SK-N-SH treated with all-trans-retinoic acid at 6 μM for 48 hours (cell line): Measurements from ENCODE around the gene ZNF697.

Source experiments
- ATAC-seq: fragments of 200-7000 bp; cut with Tn5 transposase; 3 replicates; pipeline ENCODE4 v1.9.1; 2020; ENCODE audit warnings: mild to moderate bottlenecking, moderate library complexity
- ARNTL ChIP-seq: fragments of 450-650 bp; formaldehyde crosslinking; IDR thresholded peaks from 2 replicates; pipeline ENCODE4 v1.5.0; 2020; ENCODE audit warnings: low read depth, mild to moderate bottlenecking, moderate library complexity, borderline replicate concordance
- BACH2 ChIP-seq: fragments of 250-450 bp; sonication (Bioruptor Pico); IDR thresholded peaks from 2 replicates; pipeline ENCODE4 v1.9.0; 2021; ENCODE audit warnings: mild to moderate bottlenecking, borderline replicate concordance
- CREB5 ChIP-seq: fragments of 250-450 bp; sonication (Bioruptor Pico); IDR thresholded peaks from 2 replicates; pipeline ENCODE4 v1.5.1; 2020; ENCODE audit warnings: low read depth, mild to moderate bottlenecking, moderate library complexity
- CSDC2 ChIP-seq: fragments of 250-450 bp; sonication (Bioruptor Pico); IDR thresholded peaks from 2 replicates; pipeline ENCODE4 v1.5.0; 2020; ENCODE audit warnings: mild to moderate bottlenecking, moderate library complexity
- CSRNP3 ChIP-seq: fragments of 250-450 bp; sonication (Bioruptor Pico); IDR thresholded peaks from 2 replicates; pipeline ENCODE4 v1.5.1; 2021; ENCODE audit warnings: mild to moderate bottlenecking, moderate library complexity
- ESRRG ChIP-seq: fragments of 250-450 bp; sonication (Bioruptor Pico); IDR thresholded peaks from 2 replicates; pipeline ENCODE4 v1.6.1; 2021; ENCODE audit warnings: mild to moderate bottlenecking
- ISL1 ChIP-seq: fragments of 250-450 bp; sonication (Bioruptor Pico); IDR thresholded peaks from 2 replicates; pipeline ENCODE4 v2.1.2; 2022; ENCODE audit warnings: mild to moderate bottlenecking, moderate library complexity
- PPARA ChIP-seq: fragments of 250-450 bp; sonication (Bioruptor Pico); IDR thresholded peaks from 2 replicates; pipeline ENCODE4 v1.5.0; 2020; ENCODE audit warnings: mild to moderate bottlenecking, borderline replicate concordance
- SNAI2 ChIP-seq: fragments of 250-450 bp; sonication (Bioruptor Pico); IDR thresholded peaks from 2 replicates; pipeline ENCODE4 v1.5.0; 2020; ENCODE audit warnings: mild to moderate bottlenecking, moderate library complexity
- TCF4 ChIP-seq: fragments of 250-450 bp; sonication (Bioruptor Pico); IDR thresholded peaks from 2 replicates; pipeline ENCODE4 v1.8.0; 2021; ENCODE audit warnings: mild to moderate bottlenecking, moderate library complexity, borderline replicate concordance
- TOX ChIP-seq: fragments of 250-450 bp; sonication (Bioruptor Pico); IDR thresholded peaks from 2 replicates; pipeline ENCODE4 v1.8.0; 2021; ENCODE audit warnings: mild to moderate bottlenecking, moderate library complexity, borderline replicate concordance
- ZFP3 ChIP-seq: fragments of 250-450 bp; sonication (Bioruptor Pico); IDR thresholded peaks from 2 replicates; pipeline ENCODE4 v1.5.0; 2020; ENCODE audit warnings: mild to moderate bottlenecking, moderate library complexity
- ZFP30 ChIP-seq: fragments of 450-650 bp; formaldehyde crosslinking; IDR thresholded peaks from 2 replicates; pipeline ENCODE4 v1.5.0; 2022; ENCODE audit warnings: mild to moderate bottlenecking, moderate library complexity
- ZNF565 ChIP-seq: fragments of 450-650 bp; formaldehyde crosslinking; conservative IDR thresholded peaks from 2 replicates; pipeline ENCODE4 v1.5.0; 2020; ENCODE audit warnings: low read depth, mild to moderate bottlenecking, moderate library complexity
- ZNF70 ChIP-seq: fragments of 450-650 bp; formaldehyde crosslinking; IDR thresholded peaks from 2 replicates; pipeline ENCODE4 v1.5.0; 2020; ENCODE audit warnings: mild to moderate bottlenecking, moderate library complexity
- TF ChIP-seq, protein P1 (sequence below): fragments of 250-450 bp; sonication (Bioruptor Pico); IDR thresholded peaks from 2 replicates; pipeline ENCODE4 v1.8.0; 2021; ENCODE audit warnings: low read depth, mild to moderate bottlenecking, moderate library complexity, borderline replicate concordance
- TF ChIP-seq, protein P2 (sequence below): fragments of 250-450 bp; sonication (Bioruptor Pico); IDR thresholded peaks from 2 replicates; pipeline ENCODE4 v1.8.0; 2020; ENCODE audit warnings: mild to moderate bottlenecking, moderate library complexity, borderline replicate concordance
- TF ChIP-seq, protein P3 (sequence below): fragments of 250-450 bp; sonication (Bioruptor Pico); IDR thresholded peaks from 2 replicates; pipeline ENCODE4 v1.5.0; 2020; ENCODE audit warnings: mild to moderate bottlenecking, moderate library complexity

The ZNF697 gene

GRCh38 chr1:119664067-119664466, 16.0 kb upstream of the ZNF697 start:
- no peak for ATAC-seq
- TF ChIP-seq, protein P1, sequence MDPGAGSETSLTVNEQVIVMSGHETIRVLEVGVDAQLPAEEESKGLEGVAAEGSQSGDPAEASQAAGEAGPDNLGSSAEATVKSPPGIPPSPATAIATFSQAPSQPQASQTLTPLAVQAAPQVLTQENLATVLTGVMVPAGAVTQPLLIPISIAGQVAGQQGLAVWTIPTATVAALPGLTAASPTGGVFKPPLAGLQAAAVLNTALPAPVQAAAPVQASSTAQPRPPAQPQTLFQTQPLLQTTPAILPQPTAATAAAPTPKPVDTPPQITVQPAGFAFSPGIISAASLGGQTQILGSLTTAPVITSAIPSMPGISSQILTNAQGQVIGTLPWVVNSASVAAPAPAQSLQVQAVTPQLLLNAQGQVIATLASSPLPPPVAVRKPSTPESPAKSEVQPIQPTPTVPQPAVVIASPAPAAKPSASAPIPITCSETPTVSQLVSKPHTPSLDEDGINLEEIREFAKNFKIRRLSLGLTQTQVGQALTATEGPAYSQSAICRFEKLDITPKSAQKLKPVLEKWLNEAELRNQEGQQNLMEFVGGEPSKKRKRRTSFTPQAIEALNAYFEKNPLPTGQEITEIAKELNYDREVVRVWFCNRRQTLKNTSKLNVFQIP (CRISPR knock-in tag), result no peak
- no peak for TF ChIP-seq ISL1 (CRISPR knock-in tag)
- TF ChIP-seq CREB5 (CRISPR knock-in tag), result no peak
- TF ChIP-seq, protein P2, sequence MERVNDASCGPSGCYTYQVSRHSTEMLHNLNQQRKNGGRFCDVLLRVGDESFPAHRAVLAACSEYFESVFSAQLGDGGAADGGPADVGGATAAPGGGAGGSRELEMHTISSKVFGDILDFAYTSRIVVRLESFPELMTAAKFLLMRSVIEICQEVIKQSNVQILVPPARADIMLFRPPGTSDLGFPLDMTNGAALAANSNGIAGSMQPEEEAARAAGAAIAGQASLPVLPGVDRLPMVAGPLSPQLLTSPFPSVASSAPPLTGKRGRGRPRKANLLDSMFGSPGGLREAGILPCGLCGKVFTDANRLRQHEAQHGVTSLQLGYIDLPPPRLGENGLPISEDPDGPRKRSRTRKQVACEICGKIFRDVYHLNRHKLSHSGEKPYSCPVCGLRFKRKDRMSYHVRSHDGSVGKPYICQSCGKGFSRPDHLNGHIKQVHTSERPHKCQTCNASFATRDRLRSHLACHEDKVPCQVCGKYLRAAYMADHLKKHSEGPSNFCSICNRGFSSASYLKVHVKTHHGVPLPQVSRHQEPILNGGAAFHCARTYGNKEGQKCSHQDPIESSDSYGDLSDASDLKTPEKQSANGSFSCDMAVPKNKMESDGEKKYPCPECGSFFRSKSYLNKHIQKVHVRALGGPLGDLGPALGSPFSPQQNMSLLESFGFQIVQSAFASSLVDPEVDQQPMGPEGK (CRISPR knock-in tag), result no peak
- no peak for TF ChIP-seq CSDC2 (CRISPR knock-in tag)
- TF ChIP-seq CSRNP3, result no peak
- no peak for TF ChIP-seq ARNTL
- TF ChIP-seq, protein P3, sequence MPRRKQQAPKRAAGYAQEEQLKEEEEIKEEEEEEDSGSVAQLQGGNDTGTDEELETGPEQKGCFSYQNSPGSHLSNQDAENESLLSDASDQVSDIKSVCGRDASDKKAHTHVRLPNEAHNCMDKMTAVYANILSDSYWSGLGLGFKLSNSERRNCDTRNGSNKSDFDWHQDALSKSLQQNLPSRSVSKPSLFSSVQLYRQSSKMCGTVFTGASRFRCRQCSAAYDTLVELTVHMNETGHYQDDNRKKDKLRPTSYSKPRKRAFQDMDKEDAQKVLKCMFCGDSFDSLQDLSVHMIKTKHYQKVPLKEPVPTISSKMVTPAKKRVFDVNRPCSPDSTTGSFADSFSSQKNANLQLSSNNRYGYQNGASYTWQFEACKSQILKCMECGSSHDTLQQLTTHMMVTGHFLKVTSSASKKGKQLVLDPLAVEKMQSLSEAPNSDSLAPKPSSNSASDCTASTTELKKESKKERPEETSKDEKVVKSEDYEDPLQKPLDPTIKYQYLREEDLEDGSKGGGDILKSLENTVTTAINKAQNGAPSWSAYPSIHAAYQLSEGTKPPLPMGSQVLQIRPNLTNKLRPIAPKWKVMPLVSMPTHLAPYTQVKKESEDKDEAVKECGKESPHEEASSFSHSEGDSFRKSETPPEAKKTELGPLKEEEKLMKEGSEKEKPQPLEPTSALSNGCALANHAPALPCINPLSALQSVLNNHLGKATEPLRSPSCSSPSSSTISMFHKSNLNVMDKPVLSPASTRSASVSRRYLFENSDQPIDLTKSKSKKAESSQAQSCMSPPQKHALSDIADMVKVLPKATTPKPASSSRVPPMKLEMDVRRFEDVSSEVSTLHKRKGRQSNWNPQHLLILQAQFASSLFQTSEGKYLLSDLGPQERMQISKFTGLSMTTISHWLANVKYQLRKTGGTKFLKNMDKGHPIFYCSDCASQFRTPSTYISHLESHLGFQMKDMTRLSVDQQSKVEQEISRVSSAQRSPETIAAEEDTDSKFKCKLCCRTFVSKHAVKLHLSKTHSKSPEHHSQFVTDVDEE (CRISPR knock-in tag), result no peak
- no peak for TF ChIP-seq TOX (CRISPR knock-in tag)
- TF ChIP-seq ESRRG (CRISPR knock-in tag), result no peak
- no peak for TF ChIP-seq ZNF565 (CRISPR knock-in tag)
- TF ChIP-seq ZNF70 (CRISPR knock-in tag), result no peak
- no peak for TF ChIP-seq BACH2 (CRISPR knock-in tag)
- TF ChIP-seq ZFP3 (CRISPR knock-in tag), result no peak
- no peak for TF ChIP-seq TCF4 (CRISPR knock-in tag)
- no peak for TF ChIP-seq SNAI2 (CRISPR knock-in tag)
- no peak for TF ChIP-seq PPARA (CRISPR knock-in tag)

DNA sequence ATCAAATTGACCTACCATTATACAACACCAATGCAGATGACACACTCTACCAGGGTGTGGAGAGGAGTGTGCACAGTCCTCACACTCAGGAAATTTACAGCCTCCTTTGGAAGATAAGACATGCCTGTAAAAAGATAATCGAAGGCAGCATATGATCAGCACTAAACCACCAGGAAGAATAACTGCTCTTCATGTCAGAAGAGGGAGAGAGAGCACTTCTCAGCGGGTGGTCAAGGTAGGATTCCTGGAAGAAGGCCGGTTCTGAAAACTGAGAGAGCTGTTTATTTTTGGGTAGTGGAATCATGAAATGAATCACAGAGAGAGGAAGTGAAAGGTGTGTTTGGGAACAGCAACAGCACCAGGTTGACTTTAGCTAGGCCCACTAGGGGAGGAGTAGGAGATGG, 14.0 kb upstream of the ZNF697 start:
- TF ChIP-seq, protein P3 (CRISPR knock-in tag), result no peak
- TF ChIP-seq ZFP30 (CRISPR knock-in tag) (no peak), ISL1 (CRISPR knock-in tag) (no peak), CSDC2 (CRISPR knock-in tag) (no peak), TOX (CRISPR knock-in tag) (no peak), ARNTL (no peak)
- TF ChIP-seq, protein P1 (CRISPR knock-in tag), result no peak
- ATAC-seq, result no peak
